ENCODE results near the gene BLOC1S2. TPM values are rescaled to one million over a fixed set of nuclear protein-coding genes. Genes with fewer than 3 reads are reported as not detected.

Gene BLOC1S2
- total RNA-seq: 10 to 100 TPM; 49.9 to 54.6 TPM

GRCh38 chr10:100286051-100287033, at the start of gene BLOC1S2:
BLOC1S2 (minus strand) TSS chr10:100286680; CDS start chr10:100286659, 21 bp downstream.
- peak within 1 kb of the TSS; percentile 99 for H3K27ac Mint-ChIP-seq
- H3K9me3 Mint-ChIP-seq (ENCODE audit: insufficient read depth): no peaks in the 10 kb centered on the region
- H3K4me3 Mint-ChIP-seq: peak within 1 kb of the TSS; percentile 98
- CTCF ChIA-PET: interaction anchor here (0.6 to 1.1 kb wide), 2 partner anchors 147 to 232 kb away, joined by 4 to 5 read pairs; no protein-coding TSS in a partner anchor
- no peaks in the 10 kb centered on the region for H3K27me3 Mint-ChIP-seq (ENCODE audit: low read depth)
- peaks cover 19% of the 10 kb centered on the region for H3K36me3 Mint-ChIP-seq (ENCODE audit: low read depth)
- peak; percentile 85 for DNase-seq
- H3K4me1 Mint-ChIP-seq (ENCODE audit: low read depth): peaks cover 28% of the 10 kb centered on the region
- peak; percentile 95 for ATAC-seq
- POLR2A ChIA-PET: interaction anchor here (0.6 to 1.8 kb wide), 11 partner anchors 10 to 223 kb away, joined by 3 to 7 read pairs (median 4); partner anchors contain the start of genes CWF19L1 and SCD

- CTCF ChIA-PET: interaction anchor here (1.2 to 24.9 kb wide), 2 partner anchors 97 to 148 kb away, joined by 4 to 311 read pairs; no protein-coding TSS in a partner anchor
- Mint-ChIP-seq H3K27ac (no peak overlapping the region), H3K27me3 (ENCODE audit: low read depth) (peaks cover 21% of the 10 kb centered on the region), H3K9me3 (ENCODE audit: insufficient read depth) (no peaks in the 10 kb centered on the region), H3K4me1 (ENCODE audit: low read depth) (peaks cover 20% of the 10 kb centered on the region), H3K4me3 (no peak overlapping the region), H3K36me3 (ENCODE audit: low read depth) (no peaks in the 10 kb centered on the region)
- DNase-seq (no peak), ATAC-seq (no peak)
- POLR2A ChIA-PET: no interaction called here
Measured at GRCh38 chr10:100334762-100335161, 48.3 kb upstream of the BLOC1S2 start.

GRCh38 chr10:100333661-100334440, 47.4 kb upstream of the BLOC1S2 start:
- POLR2A ChIA-PET: no interaction called here
- DNase-seq (no peak), ATAC-seq (no peak)
- H3K4me3 Mint-ChIP-seq: no peak overlapping the region
- CTCF ChIA-PET: interaction anchor here (1.2 to 24.9 kb wide), 3 partner anchors 98 to 185 kb away, joined by 4 to 311 read pairs (median 6); no protein-coding TSS in a partner anchor
- no peaks in the 10 kb centered on the region for H3K36me3 Mint-ChIP-seq (ENCODE audit: low read depth)
- H3K9me3 Mint-ChIP-seq (ENCODE audit: insufficient read depth): no peaks in the 10 kb centered on the region
- H3K27ac Mint-ChIP-seq: no peak overlapping the region
- peaks cover 11% of the 10 kb centered on the region for H3K4me1 Mint-ChIP-seq (ENCODE audit: low read depth)
- peaks cover 21% of the 10 kb centered on the region for H3K27me3 Mint-ChIP-seq (ENCODE audit: low read depth)

- Mint-ChIP-seq H3K27ac (no peak overlapping the region), H3K36me3 (ENCODE audit: low read depth) (no peaks in the 10 kb centered on the region), H3K9me3 (ENCODE audit: insufficient read depth) (no peaks in the 10 kb centered on the region), H3K4me3 (no peak overlapping the region), H3K4me1 (ENCODE audit: low read depth) (peaks cover 7% of the 10 kb centered on the region), H3K27me3 (ENCODE audit: low read depth) (peaks cover 21% of the 10 kb centered on the region)
- ChIA-PET POLR2A (interaction anchor here (0.6 kb wide), 1 partner anchor 274 kb away, joined by 3 read pairs; no protein-coding TSS in a partner anchor), CTCF (interaction anchor here (0.8 to 24.9 kb wide), 5 partner anchors 8 to 186 kb away, joined by 3 to 311 read pairs (median 5); no protein-coding TSS in a partner anchor)
- ATAC-seq (no peak), DNase-seq (no peak)
Measured at GRCh38 chr10:100333106-100333505, 46.6 kb upstream of the BLOC1S2 start.

GRCh38 chr10:100330079-100330478, 43.6 kb upstream of the BLOC1S2 start, which contains the start of gene PKD2L1:
PKD2L1 (minus strand) TSS chr10:100330228; CDS start chr10:100330103, 125 bp downstream.
- no peak within 1 kb of the TSS for H3K27ac Mint-ChIP-seq
- CTCF ChIA-PET: interaction anchor here (1.2 to 24.9 kb wide), 5 partner anchors 26 to 188 kb away, joined by 4 to 311 read pairs (median 4); no protein-coding TSS in a partner anchor

GRCh38 chr10:100328198-100328597, 41.7 kb upstream of the BLOC1S2 start:
- no peak overlapping the region for H3K27ac Mint-ChIP-seq
- ATAC-seq (no peak), DNase-seq (no peak)
- no peak overlapping the region for H3K4me3 Mint-ChIP-seq
- CTCF ChIA-PET: interaction anchor here (1.1 to 24.9 kb wide), 7 partner anchors 10 to 196 kb away, joined by 3 to 311 read pairs (median 6); no protein-coding TSS in a partner anchor
- H3K9me3 Mint-ChIP-seq (ENCODE audit: insufficient read depth): no peaks in the 10 kb centered on the region
- H3K27me3 Mint-ChIP-seq (ENCODE audit: low read depth): peaks cover 15% of the 10 kb centered on the region
- POLR2A ChIA-PET: interaction anchor here (1.4 to 1.7 kb wide), 2 partner anchors 42 to 181 kb away, joined by 6 to 8 read pairs; partner anchors contain the start of gene BLOC1S2
- peaks cover 20% of the 10 kb centered on the region for H3K4me1 Mint-ChIP-seq (ENCODE audit: low read depth)
- no peaks in the 10 kb centered on the region for H3K36me3 Mint-ChIP-seq (ENCODE audit: low read depth)

More at GRCh38 chr10:100330079-100330478, 43.6 kb upstream of the BLOC1S2 start, which contains the start of gene PKD2L1:
- ATAC-seq (no peak), DNase-seq (no peak)
- Mint-ChIP-seq H3K4me3 (no peak within 1 kb of the TSS), H3K27me3 (ENCODE audit: low read depth) (peaks cover 21% of the 10 kb centered on the region), H3K4me1 (ENCODE audit: low read depth) (peaks cover 21% of the 10 kb centered on the region), H3K9me3 (ENCODE audit: insufficient read depth) (no peaks in the 10 kb centered on the region), H3K36me3 (ENCODE audit: low read depth) (no peaks in the 10 kb centered on the region)
- POLR2A ChIA-PET: interaction anchor here (1.0 to 1.1 kb wide), 2 partner anchors 16 to 179 kb away, joined by 3 read pairs; no protein-coding TSS in a partner anchor

GRCh38 chr10:100327718-100328009, 41.2 kb upstream of the BLOC1S2 start:
- Mint-ChIP-seq H3K4me1 (ENCODE audit: low read depth) (peaks cover 15% of the 10 kb centered on the region), H3K36me3 (ENCODE audit: low read depth) (no peaks in the 10 kb centered on the region), H3K27ac (no peak overlapping the region), H3K4me3 (no peak overlapping the region), H3K9me3 (ENCODE audit: insufficient read depth) (no peaks in the 10 kb centered on the region), H3K27me3 (ENCODE audit: low read depth) (peaks cover 14% of the 10 kb centered on the region)
- no peak for ATAC-seq
- ChIA-PET POLR2A (interaction anchor here (1.3 to 1.7 kb wide), 5 partner anchors 10 to 197 kb away, joined by 3 to 8 read pairs (median 5); partner anchors contain the start of gene BLOC1S2), CTCF (interaction anchor here (0.9 to 24.9 kb wide), 7 partner anchors 10 to 197 kb away, joined by 3 to 311 read pairs (median 6); no protein-coding TSS in a partner anchor)
- no peak for DNase-seq

- ATAC-seq: peak; percentile 91
- Mint-ChIP-seq H3K27ac (peak overlapping the region; percentile 72), H3K36me3 (ENCODE audit: low read depth) (no peaks in the 10 kb centered on the region), H3K27me3 (ENCODE audit: low read depth) (peaks cover 13% of the 10 kb centered on the region), H3K4me3 (no peak overlapping the region), H3K4me1 (ENCODE audit: low read depth) (peaks cover 13% of the 10 kb centered on the region), H3K9me3 (ENCODE audit: insufficient read depth) (no peaks in the 10 kb centered on the region)
- peak; percentile 58 for DNase-seq
- CTCF ChIA-PET: interaction anchor here (0.7 to 24.9 kb wide), 13 partner anchors 11 to 197 kb away, joined by 3 to 311 read pairs (median 5); no protein-coding TSS in a partner anchor
- POLR2A ChIA-PET: interaction anchor here (1.3 to 1.7 kb wide), 5 partner anchors 10 to 198 kb away, joined by 3 to 8 read pairs (median 5); partner anchors contain the start of gene BLOC1S2
Measured at GRCh38 chr10:100327007-100327717, 40.7 kb upstream of the BLOC1S2 start.

- ChIA-PET POLR2A (no interaction called here), CTCF (interaction anchor here (1.3 to 4.4 kb wide), 3 partner anchors 13 to 109 kb away, joined by 3 to 34 read pairs (median 4); no protein-coding TSS in a partner anchor)
- H3K4me1 Mint-ChIP-seq (ENCODE audit: low read depth): peaks cover 13% of the 10 kb centered on the region
Measured at GRCh38 chr10:100325158-100325557, 38.7 kb upstream of the BLOC1S2 start.

GRCh38 chr10:100319707-100320402, 33.4 kb upstream of the BLOC1S2 start:
- Mint-ChIP-seq H3K27ac (no peak overlapping the region), H3K36me3 (ENCODE audit: low read depth) (no peaks in the 10 kb centered on the region), H3K4me3 (no peak overlapping the region), H3K4me1 (ENCODE audit: low read depth) (no peaks in the 10 kb centered on the region), H3K9me3 (ENCODE audit: insufficient read depth) (no peaks in the 10 kb centered on the region), H3K27me3 (ENCODE audit: low read depth) (peaks cover 35% of the 10 kb centered on the region)
- POLR2A ChIA-PET: no interaction called here
- ATAC-seq (no peak), DNase-seq (no peak)
- CTCF ChIA-PET: interaction anchor here (0.9 kb wide), 1 partner anchor 114 kb away, joined by 3 read pairs; no protein-coding TSS in a partner anchor

More at GRCh38 chr10:100325158-100325557, 38.7 kb upstream of the BLOC1S2 start:
- ATAC-seq: no peak
- Mint-ChIP-seq H3K4me3 (no peak overlapping the region), H3K27ac (no peak overlapping the region), H3K9me3 (ENCODE audit: insufficient read depth) (no peaks in the 10 kb centered on the region), H3K36me3 (ENCODE audit: low read depth) (no peaks in the 10 kb centered on the region), H3K27me3 (ENCODE audit: low read depth) (peaks cover 10% of the 10 kb centered on the region)
- no peak for DNase-seq

Data from activated CD8-positive, alpha-beta T cell treated with anti-CD3 and anti-CD28 coated beads, Interleukin-2, amount 10 ng/mL, durations not matched to agents 7 days and 5 days (primary cell).